ENCODE results near the gene SFTA2. TPM values are rescaled to one million over a fixed set of nuclear protein-coding genes. Genes with fewer than 3 reads are reported as not detected.

Gene SFTA2
- total and polyA plus RNA-seq, 2 of the 8 experiments (the other 6 are each of a cell fraction or from before 2014, with no cell fraction given) = not detected

DNA sequence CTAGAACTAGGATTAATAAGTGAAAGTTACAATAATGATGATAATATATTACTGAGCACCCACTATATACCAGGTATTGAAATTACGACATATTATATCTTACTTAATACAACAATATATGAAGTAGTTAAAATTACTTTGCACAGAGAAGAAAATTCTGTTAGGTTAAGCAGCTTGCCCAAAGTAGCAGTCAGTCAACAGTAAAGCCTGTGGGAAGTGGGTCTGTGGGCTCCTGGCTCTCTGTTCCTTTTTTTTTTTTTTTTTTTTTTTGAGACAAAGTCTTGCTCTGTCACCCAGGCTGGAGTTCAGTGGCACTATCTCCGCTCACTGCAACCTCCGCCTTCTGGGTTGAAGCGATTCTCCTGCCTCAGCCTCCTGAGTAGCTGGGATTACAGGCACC is 28.7 kb downstream of the SFTA2 start:
- ChIA-PET POLR2A (ENCODE audit: partially characterized antibody) (interaction anchor here (0.8 to 2.0 kb wide), 4 partner anchors 10 to 97 kb away, joined by 3 to 7 read pairs (median 4); partner anchors contain the start of gene VARS2), CTCF (ENCODE audit: partially characterized antibody) (interaction anchor here (0.6 to 4.1 kb wide), 5 partner anchors 15 to 184 kb away, joined by 3 to 9 read pairs (median 4); no protein-coding TSS in a partner anchor)
- Histone ChIP-seq H4K20me1 (replicated peaks in 1 of 2; ENCODE audit: control insufficient read depth in 1 of 2, insufficient read depth in 2 of 2, low read length in 2 of 2) (no peaks in the 10 kb centered on the region), H3K4me2 (ENCODE audit: insufficient read depth in 1 of 2, low read depth in 2 of 2, low read length in 2 of 2) (no peak overlapping the region), H3K56ac (replicated peaks; ENCODE audit: insufficient read length, low read depth, low read length) (no peak overlapping the region), H3K4ac (replicated peaks; ENCODE audit: insufficient read length, low read depth, low read length) (no peak overlapping the region), H2BK5ac (ENCODE audit: low read depth, low read length) (no peak overlapping the region), H3K79me2 (ENCODE audit: control insufficient read depth in 1 of 2, insufficient read depth in 2 of 2, low read length in 2 of 2) (peaks cover 0 to 2% of the 10 kb centered on the region in 2 experiments; a peak in 2 of 4 replicates), H3K4me3 (ENCODE audit: extremely low read depth in 1 of 4, insufficient read depth in 2 of 4, low read depth in 3 of 4, low read length in 4 of 4) (no peak overlapping the region), H3K18ac (ENCODE audit: extremely low read depth, low read length) (no peak overlapping the region), H2BK15ac (ENCODE audit: low read length) (no peak overlapping the region), H3K79me1 (ENCODE audit: low read depth, low read length) (0 out of 2 replicates have a peak, but pooled peaks cover 2% of the 10 kb centered on the region), H3K9ac (replicated peaks in 1 of 4; ENCODE audit: extremely low read depth in 1 of 4, low read depth in 3 of 4, low read length in 3 of 4) (no peak overlapping the region), H4K8ac (ENCODE audit: extremely low read depth, insufficient read depth, low read length) (no peak overlapping the region), H3K36me3 (ENCODE audit: control insufficient read depth in 2 of 4, insufficient read depth in 4 of 4, low read length in 3 of 4) (peaks cover 7 to 20% (median 17%) of the 10 kb centered on the region in 4 experiments), H3K9me3 (ENCODE audit: insufficient read depth in 2 of 2, low read depth in 1 of 2, low read length in 1 of 2) (no peaks in the 10 kb centered on the region), H3K4me1 (replicated peaks in 1 of 4; ENCODE audit: control insufficient read depth in 3 of 4, insufficient read depth in 4 of 4, low read length in 3 of 4) (0 out of 7 replicates have a peak, but pooled peaks cover 0 to 2% (median 0%) of the 10 kb centered on the region in 4 experiments), H3K14ac (ENCODE audit: insufficient read length) (no peak overlapping the region), H3K23ac (ENCODE audit: insufficient read length) (no peak overlapping the region), H2AK5ac (ENCODE audit: low read depth, low read length) (no peak overlapping the region), H2BK20ac (ENCODE audit: low read length) (no peak overlapping the region), H2BK120ac (replicated peaks; ENCODE audit: low read depth, low read length) (no peak overlapping the region), H4K5ac (ENCODE audit: insufficient read length, low read depth, low read length) (no peak overlapping the region), H4K91ac (replicated peaks; ENCODE audit: insufficient read length, low read length) (no peak overlapping the region), H2AFZ (ENCODE audit: low read length) (no peak overlapping the region), H2BK12ac (ENCODE audit: low read depth, low read length) (no peak overlapping the region), H3K23me2 (ENCODE audit: low read depth, low read length) (peaks cover 2% of the 10 kb centered on the region; the same call in 1 of the 2 replicates), H3K27ac (ENCODE audit: low read depth, low read length) (no peak overlapping the region), H3K27me3 (replicated peaks in 1 of 4; ENCODE audit: control insufficient read depth in 3 of 4, extremely low read depth in 1 of 4, insufficient read depth in 3 of 4, low read length in 3 of 4) (no peaks in the 10 kb centered on the region)
- 78% methylated on average over 4 of the region's 4 CpGs; no CpG with 5 or more reads in 1 of the 2 experiments for WGBS, 2 experiments (ENCODE audit: extremely low coverage in 1 of 2, insufficient coverage in 1 of 2, insufficient read length in 1 of 2, insufficient replicate concordance in 2 of 2, low coverage in 1 of 2, low lambda C conversion rate in 2 of 2, missing lambda C conversion rate in 1 of 2)
- TF ChIP-seq CHD1 (IDR thresholded peaks at IDR 0.05; ENCODE audit: low read depth, low read length) (no peak), CBX8 (IDR thresholded peaks at IDR 0.05; ENCODE audit: borderline replicate concordance, low read depth, low read length) (no peak), BACH1 (IDR thresholded peaks at IDR 0.05; ENCODE audit: low read length) (no peak)
- TF ChIP-seq, protein P1, sequence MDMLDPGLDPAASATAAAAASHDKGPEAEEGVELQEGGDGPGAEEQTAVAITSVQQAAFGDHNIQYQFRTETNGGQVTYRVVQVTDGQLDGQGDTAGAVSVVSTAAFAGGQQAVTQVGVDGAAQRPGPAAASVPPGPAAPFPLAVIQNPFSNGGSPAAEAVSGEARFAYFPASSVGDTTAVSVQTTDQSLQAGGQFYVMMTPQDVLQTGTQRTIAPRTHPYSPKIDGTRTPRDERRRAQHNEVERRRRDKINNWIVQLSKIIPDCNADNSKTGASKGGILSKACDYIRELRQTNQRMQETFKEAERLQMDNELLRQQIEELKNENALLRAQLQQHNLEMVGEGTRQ (IDR thresholded peaks at IDR 0.05; ENCODE audit: low read length) = no peak
- no peak for FAIRE-seq
- DNase-seq (ENCODE audit: low read depth in 1 of 2, low spot score in 2 of 2) = no peak
